Natural killer cell (primary cell): ENCODE data around the gene WDR54. TPM values are rescaled to one million over a fixed set of nuclear protein-coding genes. Genes with fewer than 3 reads are reported as not detected.
A peak's percentile ranks its signal among the peaks of the same experiment; 100 is the strongest.
"Not testable (repeated sequence)": the region's sequence is repeated elsewhere in the genome, so short reads cannot be mapped to it uniquely, and the experiment has no call there.

Source experiments
- ATAC-seq, 3 donors: fragments of 150-1000 bp in 2 of 3; fragments of 200-7000 bp in 1 of 3; cut with Tn5 transposase; 1 replicate in 1 of 3; 2 replicates in 2 of 3; pipeline ENCODE4 v1.10.0; 2021; ENCODE audit warnings: mild to moderate bottlenecking in 2 of 3, moderate library complexity in 2 of 3
- DNase-seq, 2 donors: peaks; one replicate each; pipeline versions ENCODE4 v3.0.0 to v3.0.0-alpha.2; 2013 to 2021; ENCODE audit warnings: mixed read lengths in 1 of 2
- H3K27ac ChIP-seq: one replicate; pipeline ENCODE4 v1.5.1; 2013; ENCODE audit warnings: mild to moderate bottlenecking, low read length
- H3K27me3 ChIP-seq: one replicate; pipeline ENCODE4 v1.6.1; 2013; ENCODE audit warnings: low read length; ENCODE audit not compliant: control insufficient read depth, insufficient read depth
- H3K36me3 ChIP-seq: one replicate; pipeline ENCODE4 v1.6.1; 2013; ENCODE audit warnings: low read length; ENCODE audit not compliant: control insufficient read depth, insufficient read depth
- H3K4me1 ChIP-seq: one replicate; pipeline ENCODE4 v1.6.1; 2013; ENCODE audit warnings: low read length; ENCODE audit not compliant: control insufficient read depth, insufficient read depth
- H3K4me3 ChIP-seq: one replicate; pipeline ENCODE4 v1.5.1; 2013; ENCODE audit warnings: low read length
- H3K9me3 ChIP-seq: one replicate; pipeline ENCODE4 v1.6.1; 2013; ENCODE audit warnings: low read length; ENCODE audit not compliant: control insufficient read depth, insufficient read depth
- H3K27ac Mint-ChIP-seq, 2 donors: one replicate each; pipeline ENCODE4 v1.8.0; 2022; ENCODE audit warnings: mild to moderate bottlenecking in 2 of 2, mixed read lengths in 2 of 2, moderate library complexity in 1 of 2
- H3K27me3 Mint-ChIP-seq, 2 donors: one replicate each; pipeline ENCODE4 v1.8.0; 2022; ENCODE audit warnings: low read depth in 2 of 2, mixed read lengths in 2 of 2
- H3K36me3 Mint-ChIP-seq: one replicate; pipeline ENCODE4 v1.8.0; 2022; ENCODE audit warnings: mixed read lengths
- H3K4me1 Mint-ChIP-seq, 2 donors: one replicate each; pipeline ENCODE4 v1.8.0; 2022; ENCODE audit warnings: mixed read lengths in 2 of 2
- H3K4me3 Mint-ChIP-seq: one replicate; pipeline ENCODE4 v1.8.0; 2022; ENCODE audit warnings: mild to moderate bottlenecking, moderate library complexity, mixed read lengths
- H3K9me3 Mint-ChIP-seq, 2 donors: one replicate each; pipeline ENCODE4 v1.8.0; 2022; ENCODE audit warnings: mixed read lengths in 2 of 2
- CTCF ChIP-seq: fragments of 200-600 bp; IDR thresholded peaks from one replicate; pipeline ENCODE4 v1.8.0; 2022; ENCODE audit warnings: antibody characterized with exemption
- WGBS: methylation state at CpG from one replicate; pipeline ENCODE4 v1.1.7; 2013; ENCODE audit warnings: missing lambda C conversion rate; ENCODE audit not compliant: insufficient coverage; 5-methylcytosine and 5-hydroxymethylcytosine counted together
- intact Hi-C: fragments of 100-400 bp; cut with micrococcal nuclease; formaldehyde crosslinking; loops from one replicate; pipeline ENCODE4 v1.14.2; 2022
- total RNA-seq, 4 donors: library from RNA; stranded (reverse); fragments of 120-200 nt in 1 of 4; gene quantifications; one replicate each; pipeline versions ENCODE4 v1.2.3 to v1.2.4, GENCODE V29; 2013 to 2022

Gene WDR54
- total RNA-seq, 3 donors from 2014 or later (not counting 1 experiment from before 2014, with no cell fraction given) = 28.0 to 35.3 (median 28.0) TPM

DNA sequence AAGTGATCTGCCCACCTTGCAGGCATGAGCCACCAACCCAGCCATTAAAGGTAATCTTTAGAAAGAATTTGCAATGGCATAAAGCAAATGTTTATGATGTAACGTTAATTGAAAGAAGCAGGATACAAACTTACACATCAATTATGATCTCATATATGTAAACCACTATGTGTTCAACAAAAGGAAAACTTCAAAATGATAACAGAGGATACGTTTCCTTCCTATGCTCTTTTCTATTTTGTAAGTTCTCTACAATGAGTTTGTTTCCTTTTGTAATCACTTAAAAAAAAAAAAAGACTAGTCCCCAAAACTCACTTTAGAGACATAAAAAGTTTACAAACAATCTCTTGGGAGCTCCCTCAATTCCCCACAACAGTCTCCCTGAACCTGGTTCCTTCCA is 1.5 kb upstream of the WDR54 start:
- Histone ChIP-seq H3K4me3 (no peak overlapping the region), H3K27me3 (no peaks in the 10 kb centered on the region), H3K36me3 (no peaks in the 10 kb centered on the region), H3K9me3 (no peaks in the 10 kb centered on the region), H3K27ac (no peak overlapping the region), H3K4me1 (peaks cover 28% of the 10 kb centered on the region)
- H3K4me3 Mint-ChIP-seq = peak overlapping the region; percentile 52
- peak overlapping the region; percentile 94 to 96 for H3K27ac Mint-ChIP-seq
- DNase-seq = no peak
- peaks cover 0 to 4% of the 10 kb centered on the region in 2 donors for H3K27me3 Mint-ChIP-seq
- no peak for ATAC-seq
- no peaks in the 10 kb centered on the region for H3K36me3 Mint-ChIP-seq
- intact Hi-C loops = loop anchor here (2.0 kb wide), 1 partner anchor 63 kb away; the partner anchor contains the start of genes CCDC142 and TTC31
- WGBS = no CpG with 5 or more reads among the region's 2 CpGs
- TF ChIP-seq CTCF = no peak
- H3K4me1 Mint-ChIP-seq = peaks cover 20 to 35% of the 10 kb centered on the region in 2 donors
- H3K9me3 Mint-ChIP-seq = no peaks in the 10 kb centered on the region

DNA sequence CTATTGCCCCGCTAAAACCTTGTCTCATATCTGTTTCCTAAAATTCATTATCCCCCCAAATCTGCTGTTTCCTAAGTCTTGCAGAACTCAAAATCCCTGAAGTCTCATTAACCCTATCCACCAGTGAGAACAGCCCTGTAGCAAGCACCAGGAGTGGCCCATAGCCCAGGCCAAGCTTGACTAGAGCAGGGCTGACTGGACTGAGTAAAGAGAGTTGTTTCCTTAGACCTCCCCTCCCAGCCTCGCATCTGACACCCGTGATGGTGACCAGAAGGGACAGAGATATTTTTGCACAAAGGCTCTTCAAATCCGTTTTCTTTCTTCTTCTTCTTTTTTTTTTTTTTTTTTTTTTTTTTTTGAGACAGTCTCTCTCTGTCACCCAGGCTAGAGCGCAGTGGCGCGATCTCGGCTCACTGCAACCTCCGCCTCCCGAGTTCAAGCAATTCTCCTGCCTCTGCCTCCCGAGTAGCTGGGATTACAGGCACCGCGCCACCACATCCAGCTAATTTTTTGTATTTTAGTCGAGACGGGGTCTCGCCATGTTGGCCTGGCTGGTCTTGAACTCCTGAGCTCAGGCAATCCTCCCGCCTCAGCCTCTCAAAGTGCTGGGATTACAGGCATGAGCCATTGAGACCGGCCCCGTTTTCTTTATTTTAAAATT is 957 bp upstream of the WDR54 start:
- H3K36me3 Mint-ChIP-seq, H3K36me3 ChIP-seq, H3K9me3 Mint-ChIP-seq, ATAC-seq, H3K27me3 Mint-ChIP-seq, H3K9me3 ChIP-seq, H3K27me3 ChIP-seq: not testable (repeated sequence)
- DNase-seq = peak in 1 of 2 donors; percentile 20
- Histone ChIP-seq H3K4me3 (peak overlapping the region; percentile 79), H3K27ac (peak overlapping the region; percentile 99), H3K4me1 (peaks cover 23% of the 10 kb centered on the region)
- peak overlapping the region; percentile 94 to 96 for H3K27ac Mint-ChIP-seq
- peaks cover 20 to 35% of the 10 kb centered on the region in 2 donors for H3K4me1 Mint-ChIP-seq
- intact Hi-C loops = loop anchor here (1.0 to 2.0 kb wide), 4 partner anchors 28 to 62 kb away; partner anchors contain the start of genes CCDC142, TTC31 and WBP1
- 85% methylated on average over 19 of the region's 19 CpGs for WGBS
- peak overlapping the region; percentile 99 for H3K4me3 Mint-ChIP-seq

DNA sequence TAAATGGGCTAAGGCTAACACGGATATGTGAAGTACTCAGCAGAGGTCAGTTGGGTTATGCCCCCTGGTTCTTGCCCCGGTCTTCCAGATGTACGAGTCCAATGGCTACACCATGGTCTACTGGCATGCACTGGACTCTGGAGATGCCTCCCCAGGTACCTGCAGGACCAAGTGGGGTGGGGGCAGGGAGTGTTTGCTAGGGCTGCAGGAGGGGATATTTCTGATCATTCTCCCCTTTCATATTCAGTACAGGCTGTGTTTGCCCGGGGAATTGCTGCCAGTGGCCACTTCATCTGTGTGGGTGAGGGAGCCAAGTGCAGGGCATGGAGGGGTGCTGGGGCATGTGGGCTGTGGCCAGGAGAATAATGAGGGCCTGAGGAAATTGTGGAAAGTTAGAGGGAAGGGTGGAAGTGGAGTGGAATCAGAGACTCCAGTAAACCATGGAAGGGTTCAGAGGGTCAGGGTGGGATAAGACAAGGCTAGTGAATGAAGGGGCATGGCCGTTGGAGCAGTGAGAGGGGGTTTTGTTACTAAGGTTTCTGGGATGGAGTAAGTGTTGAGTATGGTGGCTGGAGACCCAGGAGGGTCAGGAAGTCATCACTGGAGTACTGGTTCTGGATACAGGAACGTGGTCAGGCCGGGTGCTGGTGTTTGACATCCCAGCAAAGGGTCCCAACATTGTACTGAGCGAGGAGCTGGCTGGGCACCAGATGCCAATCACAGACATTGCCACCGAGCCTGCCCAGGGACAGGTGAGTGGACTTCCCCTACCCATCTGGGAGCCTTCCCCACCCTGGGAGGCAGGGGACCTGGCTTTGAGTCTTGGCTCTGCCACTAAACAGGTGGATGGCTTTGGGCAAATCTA is 1.9 kb downstream of the WDR54 start:
- H3K27ac ChIP-seq = no peak overlapping the region
- H3K27me3 Mint-ChIP-seq = no peaks in the 10 kb centered on the region
- no peaks in the 10 kb centered on the region for H3K36me3 Mint-ChIP-seq
- peak overlapping the region; percentile 94 to 96 for H3K27ac Mint-ChIP-seq
- no peak overlapping the region for H3K4me3 ChIP-seq
- ATAC-seq = no peak
- H3K36me3 ChIP-seq = peaks cover 6% of the 10 kb centered on the region
- 89% methylated on average over 9 of the region's 9 CpGs for WGBS
- intact Hi-C loops = no loop called here
- H3K9me3 Mint-ChIP-seq = no peaks in the 10 kb centered on the region
- peaks cover 16% of the 10 kb centered on the region for H3K4me1 ChIP-seq
- peak overlapping the region; percentile 99 for H3K4me3 Mint-ChIP-seq
- no peaks in the 10 kb centered on the region for H3K9me3 ChIP-seq
- no peaks in the 10 kb centered on the region for H3K27me3 ChIP-seq
- no peak for DNase-seq
- no peak for TF ChIP-seq CTCF
- peaks cover 20 to 28% of the 10 kb centered on the region in 2 donors for H3K4me1 Mint-ChIP-seq
